ENCODE results near the gene MFAP3L. TPM values are rescaled to one million over a fixed set of nuclear protein-coding genes. Genes with fewer than 3 reads are reported as not detected.

The MFAP3L gene
- total and polyA plus RNA-seq, 2 donors (not counting 3 experiments of a cell fraction or from before 2014, with no cell fraction given), result 0.22 to 0.23 TPM

- intact Hi-C loops (cut with micrococcal nuclease) (no loop called here), dilution Hi-C loops (cut with MboI; ENCODE audit: extremely low pct_ligation_motif_present, low sequenced_read_pairs) (no loop called here)
- no TSS peak for BruUV-seq (replicated peaks)
- no peak for DNase-seq (ENCODE audit: low read depth, low spot score)
- Histone ChIP-seq H3K27me3 (ENCODE audit: control insufficient read depth in 2 of 2, insufficient read depth in 2 of 2, low read length in 2 of 2) (peaks cover 0 to 4% of the 10 kb centered on the region in 2 experiments), H3K36me3 (ENCODE audit: control insufficient read depth in 2 of 2, extremely low read depth in 1 of 2, insufficient read depth in 2 of 2, low read length in 2 of 2) (no peaks in the 10 kb centered on the region), H4K20me1 (replicated peaks; ENCODE audit: control insufficient read depth, extremely low read depth, insufficient read depth, low read length) (no peaks in the 10 kb centered on the region), H3K79me2 (ENCODE audit: control insufficient read depth, insufficient read depth, low read length) (no peaks in the 10 kb centered on the region), H2AFZ (ENCODE audit: low read depth, low read length) (no peak overlapping the region), H3K4me3 (replicated peaks in 1 of 3; ENCODE audit: insufficient read depth in 1 of 3, low read depth in 1 of 3, low read length in 3 of 3) (no peak overlapping the region), H3K9ac (replicated peaks; ENCODE audit: extremely low read depth, insufficient read depth, low read length) (no peak overlapping the region), H3K9me3 (replicated peaks; ENCODE audit: control insufficient read depth, insufficient read depth, low read length) (no peaks in the 10 kb centered on the region), H3K27ac (ENCODE audit: insufficient read depth, low read depth, low read length) (no peak overlapping the region), H3K4me1 (ENCODE audit: control insufficient read depth, extremely low read depth, insufficient read depth, low read length) (no peaks in the 10 kb centered on the region), H3K9me1 (replicated peaks; ENCODE audit: control insufficient read depth, extremely low read depth, insufficient read depth, low read length) (no peaks in the 10 kb centered on the region), H3K4me2 (ENCODE audit: insufficient read depth, low read length) (no peak overlapping the region)
- ChIA-PET CTCF (interaction anchor here (1.7 kb wide), 1 partner anchor 10 kb away, joined by 7 read pairs; no protein-coding TSS in a partner anchor), POLR2A (no interaction called here)
- no peak for TF ChIP-seq JUN (IDR thresholded peaks at IDR 0.05; ENCODE audit: borderline replicate concordance, insufficient read depth, insufficient read length, low read depth)
- TF ChIP-seq MYC (IDR thresholded peaks at IDR 0.05; ENCODE audit: low read depth, low read length), result no peak
- TF ChIP-seq MAX (IDR thresholded peaks at IDR 0.05; ENCODE audit: insufficient read depth, insufficient read length), result no peak
- TF ChIP-seq EZH2 (IDR thresholded peaks at IDR 0.05; ENCODE audit: borderline replicate concordance, low read depth, low read length, severe bottlenecking), result no peak
- TF ChIP-seq POLR2AphosphoS5 (IDR thresholded peaks at IDR 0.05; ENCODE audit: insufficient read depth, low read depth, low read length), result no peak
- no peak for FAIRE-seq
Measured at GRCh38 chr4:170038232-170038631, 12.0 kb upstream of the MFAP3L start.

GRCh38 chr4:170037481-170037880 lies 11.3 kb upstream of the MFAP3L start:
- Histone ChIP-seq H2AFZ (ENCODE audit: low read depth, low read length) (no peak overlapping the region), H3K79me2 (ENCODE audit: control insufficient read depth, insufficient read depth, low read length) (no peaks in the 10 kb centered on the region), H3K4me3 (replicated peaks in 1 of 3; ENCODE audit: insufficient read depth in 1 of 3, low read depth in 1 of 3, low read length in 3 of 3) (no peak overlapping the region), H3K9ac (replicated peaks; ENCODE audit: extremely low read depth, insufficient read depth, low read length) (no peak overlapping the region), H3K4me1 (ENCODE audit: control insufficient read depth, extremely low read depth, insufficient read depth, low read length) (no peaks in the 10 kb centered on the region), H3K9me1 (replicated peaks; ENCODE audit: control insufficient read depth, extremely low read depth, insufficient read depth, low read length) (no peaks in the 10 kb centered on the region), H3K9me3 (replicated peaks; ENCODE audit: control insufficient read depth, insufficient read depth, low read length) (no peaks in the 10 kb centered on the region), H4K20me1 (replicated peaks; ENCODE audit: control insufficient read depth, extremely low read depth, insufficient read depth, low read length) (no peaks in the 10 kb centered on the region), H3K27ac (ENCODE audit: insufficient read depth, low read depth, low read length) (no peak overlapping the region), H3K4me2 (ENCODE audit: insufficient read depth, low read length) (no peak overlapping the region), H3K27me3 (ENCODE audit: control insufficient read depth in 2 of 2, insufficient read depth in 2 of 2, low read length in 2 of 2) (peaks cover 0 to 6% of the 10 kb centered on the region in 2 experiments), H3K36me3 (ENCODE audit: control insufficient read depth in 2 of 2, extremely low read depth in 1 of 2, insufficient read depth in 2 of 2, low read length in 2 of 2) (no peaks in the 10 kb centered on the region)
- DNase-seq (ENCODE audit: low read depth, low spot score) (no peak), FAIRE-seq (no peak)
- BruUV-seq (replicated peaks), result no TSS peak
- TF ChIP-seq POLR2AphosphoS5 (IDR thresholded peaks at IDR 0.05; ENCODE audit: insufficient read depth, low read depth, low read length) (no peak), FOS (IDR thresholded peaks at IDR 0.05; ENCODE audit: borderline replicate concordance, insufficient read depth, low read length) (no peak), MYC (IDR thresholded peaks at IDR 0.05; ENCODE audit: low read depth, low read length) (no peak), POLR2A (IDR thresholded peaks at IDR 0.05; ENCODE audit: low read depth, low read length) (no peak), MAX (IDR thresholded peaks at IDR 0.05; ENCODE audit: insufficient read depth, insufficient read length) (no peak), GATA2 (IDR thresholded peaks at IDR 0.05; ENCODE audit: insufficient read depth, insufficient read length, low read depth, low read length) (no peak), JUN (IDR thresholded peaks at IDR 0.05; ENCODE audit: borderline replicate concordance, insufficient read depth, insufficient read length, low read depth) (no peak), CTCF (IDR thresholded peaks at IDR 0.05; ENCODE audit: extremely low read depth in 1 of 2, insufficient read depth in 1 of 2, low read depth in 1 of 2, low read length in 2 of 2) (no peak), EZH2 (IDR thresholded peaks at IDR 0.05; ENCODE audit: borderline replicate concordance, low read depth, low read length, severe bottlenecking) (no peak)
- CTCF ChIA-PET, result interaction anchor here (1.7 kb wide), 1 partner anchor 10 kb away, joined by 7 read pairs; no protein-coding TSS in a partner anchor
- dilution Hi-C loops (cut with MboI; ENCODE audit: extremely low pct_ligation_motif_present, low sequenced_read_pairs), result no loop called here
- intact Hi-C loops (cut with micrococcal nuclease), result no loop called here
- POLR2A ChIA-PET, result no interaction called here

Measured in endothelial cell of umbilical vein (primary cell).